Fibroblast of skin of scalp (primary cell): ENCODE results near the gene MLIP.
A peak's percentile ranks its signal among the peaks of the same experiment; 100 is the strongest.

Experiments used
- DNase-seq: peaks from one replicate; pipeline ENCODE4 v3.0.0-alpha.2; 2013

MLIP gene

GRCh38 chr6:54096811-54097210 is 14.4 kb upstream of the MLIP start:
- DNase-seq: no peak

DNA sequence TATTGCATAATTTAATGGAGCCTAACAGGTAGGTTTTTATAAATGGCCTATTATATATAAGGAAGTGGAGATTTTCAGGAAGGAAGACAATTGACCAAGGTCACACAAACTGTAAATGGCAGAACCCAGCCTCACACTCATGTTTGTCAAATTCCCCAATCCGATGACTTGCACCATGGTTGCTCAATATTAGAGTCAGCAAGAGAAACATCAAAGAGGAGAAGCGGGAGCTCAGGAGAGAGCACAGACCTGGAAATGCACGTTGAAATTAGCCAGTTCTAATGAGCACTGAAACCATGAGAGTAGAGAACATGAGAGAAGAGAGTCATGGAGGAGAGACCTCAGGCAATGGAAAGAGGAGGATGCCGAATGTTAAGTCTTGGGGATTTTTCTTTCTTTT is 13.5 kb upstream of the MLIP start:
- DNase-seq: no peak

DNA sequence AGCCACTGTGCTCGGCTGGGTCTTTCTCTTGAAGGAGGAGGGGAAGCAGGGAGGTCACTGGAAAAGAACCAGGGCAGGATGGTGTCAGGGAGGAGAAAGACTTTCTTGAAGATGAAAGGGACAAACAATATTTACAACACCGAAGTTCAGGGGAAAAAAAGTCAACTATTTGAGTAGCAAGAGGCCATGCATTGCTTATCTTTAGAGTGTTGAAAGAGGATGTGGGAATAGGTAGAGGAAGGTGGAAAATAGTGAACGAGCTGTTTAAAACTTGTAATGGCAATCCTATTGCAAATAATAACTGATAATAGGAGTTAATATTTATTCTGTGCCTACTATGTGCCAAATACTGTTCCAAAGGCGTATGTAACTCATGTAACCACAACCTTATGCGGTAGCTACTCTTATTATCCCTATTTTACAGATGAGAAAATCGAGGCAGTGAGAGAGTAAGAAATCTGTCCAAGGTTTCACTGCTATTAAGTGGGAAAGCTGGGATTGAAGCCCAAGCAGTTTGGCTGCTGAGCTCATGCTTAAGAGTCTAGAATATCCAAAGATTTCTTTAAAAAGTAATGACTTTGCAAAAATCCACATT is 12.7 kb upstream of the MLIP start:
- no peak for DNase-seq

DNA sequence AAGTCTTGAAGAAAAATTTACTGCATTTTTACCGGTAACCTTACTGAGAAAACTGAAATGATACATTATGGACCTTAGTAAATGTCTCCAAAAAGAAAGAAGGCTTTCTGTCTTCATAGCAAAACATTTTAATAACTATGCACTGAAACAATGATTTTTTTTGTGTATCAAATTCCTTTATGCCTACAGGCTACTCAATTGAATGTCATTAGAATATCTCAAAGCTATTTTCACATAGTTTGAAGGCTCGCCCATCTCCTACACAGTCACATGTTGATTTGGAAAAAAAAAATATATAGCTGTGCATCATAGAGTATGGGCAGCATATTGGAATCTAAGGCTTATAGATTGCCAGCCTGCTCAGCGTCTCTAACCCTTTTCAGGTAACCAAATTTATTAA is 12.0 kb upstream of the MLIP start:
- no peak for DNase-seq

GRCh38 chr6:54100411-54101006 is 10.7 kb upstream of the MLIP start:
- DNase-seq: no peak

DNA sequence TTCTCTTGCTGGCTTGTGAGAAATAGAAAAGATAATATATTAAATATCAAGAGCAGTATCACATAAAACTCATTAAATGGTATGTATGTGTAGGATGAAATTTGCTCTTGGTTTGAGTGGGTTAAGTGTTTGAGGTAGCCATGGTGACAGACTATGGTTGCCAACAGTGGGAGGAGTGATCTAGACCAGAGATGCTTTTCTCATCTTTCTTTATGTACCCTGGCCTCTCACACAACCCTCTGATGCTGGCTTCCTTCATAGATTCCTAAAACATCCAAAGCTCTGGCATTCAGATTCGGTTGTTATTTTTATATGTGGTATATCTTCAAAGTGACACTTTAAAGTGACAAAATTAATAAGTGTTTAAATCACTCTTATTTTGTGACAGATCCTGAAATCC is 9.0 kb upstream of the MLIP start:
- no peak for DNase-seq

- no peak for DNase-seq
Observed at GRCh38 chr6:54103497-54103896, 7.7 kb upstream of the MLIP start.

DNA sequence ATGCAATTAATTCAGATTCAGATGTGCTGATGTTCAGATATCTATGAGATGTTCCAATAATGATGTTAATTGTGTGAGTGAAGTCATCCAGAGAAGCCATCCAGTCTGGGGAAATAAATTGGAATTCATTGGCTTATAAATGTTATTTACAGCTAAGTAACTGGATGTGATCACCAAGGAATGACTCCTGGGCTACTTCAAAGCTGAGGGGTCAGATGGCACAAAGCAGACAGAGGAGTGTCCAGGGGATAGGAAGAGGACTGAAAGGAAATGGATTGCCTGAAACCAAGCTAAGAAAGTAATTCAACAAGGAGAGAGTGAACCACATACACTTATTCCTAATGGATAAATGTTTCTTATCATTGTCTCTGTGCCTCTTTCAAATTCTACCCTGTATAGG is 4.5 kb upstream of the MLIP start:
- DNase-seq: no peak

GRCh38 chr6:54107470-54108090 is 3.7 kb upstream of the MLIP start:
- no peak for DNase-seq

- no peak for DNase-seq
Observed at GRCh38 chr6:54108271-54108670, 3.0 kb upstream of the MLIP start.

DNA sequence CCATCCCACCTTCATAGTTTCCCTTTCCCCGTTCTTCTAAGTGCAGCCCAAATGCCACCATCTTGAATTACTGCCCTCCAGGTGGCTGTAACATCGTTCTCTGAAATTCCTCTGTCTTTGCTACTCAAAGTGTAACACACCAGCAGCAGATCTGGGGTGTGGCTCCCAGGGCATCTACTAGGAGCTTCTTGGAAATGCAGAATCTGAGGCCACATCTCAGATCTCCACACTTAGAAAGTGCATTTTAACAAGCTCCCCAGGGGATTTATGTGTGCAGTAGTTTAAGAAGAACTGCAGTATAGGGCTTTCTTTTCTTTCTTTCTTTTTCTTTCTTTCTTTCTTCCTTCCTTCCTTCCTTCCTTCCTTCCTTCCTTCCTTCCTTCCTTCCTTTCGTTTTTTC is 1.7 kb upstream of the MLIP start:
- no peak for DNase-seq

DNA sequence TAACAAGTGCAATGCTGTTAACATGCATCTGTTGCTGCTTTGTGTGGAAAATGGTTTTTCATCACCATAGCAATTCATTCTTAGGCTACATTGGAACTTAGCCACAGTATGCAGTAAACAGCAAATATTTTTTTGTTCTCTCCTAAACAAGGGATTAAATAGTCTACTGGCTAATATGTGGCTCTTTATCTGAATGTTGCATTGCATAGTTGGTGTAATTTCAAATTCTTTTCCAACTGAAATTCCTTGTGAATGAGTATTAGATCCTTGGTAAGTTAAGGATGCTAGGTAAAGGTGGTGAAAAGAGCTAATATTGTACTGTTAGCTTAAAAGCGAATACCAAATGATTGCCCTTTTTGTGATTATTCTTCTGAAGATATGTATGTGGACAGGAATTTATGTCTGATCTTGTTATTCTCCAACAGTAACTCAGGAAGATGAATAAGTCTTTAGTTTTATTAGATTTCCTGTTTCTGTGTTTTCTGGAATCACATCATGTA is 958 bp downstream of the MLIP start:
- DNase-seq: no peak

DNA sequence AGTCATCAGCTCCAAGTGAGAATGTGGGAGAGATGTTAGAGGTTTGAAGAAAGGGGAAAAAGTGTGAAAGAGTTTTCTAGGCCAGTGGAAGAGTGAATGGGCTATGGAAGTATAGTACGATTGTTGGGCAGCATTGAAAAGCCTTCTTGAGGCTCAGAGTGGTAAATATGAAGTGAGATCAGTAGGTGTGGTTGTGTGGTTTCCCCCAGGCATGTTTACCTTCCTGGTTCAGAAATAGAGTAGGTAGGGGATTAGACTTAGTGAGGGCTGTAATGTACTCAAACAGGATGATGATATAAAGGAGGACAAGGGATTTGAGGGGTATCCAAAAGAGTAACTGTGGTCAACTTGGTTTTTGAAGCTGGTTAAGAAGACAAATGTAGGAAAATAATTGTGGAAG is 3.7 kb downstream of the MLIP start:
- no peak for DNase-seq

GRCh38 chr6:54115966-54116365 is 4.7 kb downstream of the MLIP start:
- no peak for DNase-seq

GRCh38 chr6:54118117-54118516 is 6.9 kb downstream of the MLIP start:
- no peak for DNase-seq

DNA sequence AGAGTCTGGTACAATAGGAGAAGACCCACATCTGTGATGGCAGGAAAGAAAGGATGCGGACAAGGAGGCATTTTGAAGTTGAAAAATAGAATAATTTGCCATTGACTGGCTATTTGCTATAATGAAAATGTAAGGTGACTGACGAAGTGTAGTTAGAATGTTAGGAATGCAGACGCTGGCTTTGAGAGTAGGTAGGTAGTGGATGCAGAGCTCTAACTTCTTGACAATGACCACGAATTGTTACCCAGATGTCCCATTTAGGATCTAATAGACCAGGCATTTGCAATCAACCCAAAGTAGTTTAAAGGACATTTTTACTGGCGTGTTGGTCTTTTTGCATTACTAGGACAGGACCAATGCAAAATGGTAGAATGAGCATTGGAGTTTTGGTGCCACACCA is 14.2 kb downstream of the MLIP start:
- DNase-seq: no peak

- DNase-seq: no peak
Observed at GRCh38 chr6:54130179-54130578, 18.9 kb downstream of the MLIP start.

DNA sequence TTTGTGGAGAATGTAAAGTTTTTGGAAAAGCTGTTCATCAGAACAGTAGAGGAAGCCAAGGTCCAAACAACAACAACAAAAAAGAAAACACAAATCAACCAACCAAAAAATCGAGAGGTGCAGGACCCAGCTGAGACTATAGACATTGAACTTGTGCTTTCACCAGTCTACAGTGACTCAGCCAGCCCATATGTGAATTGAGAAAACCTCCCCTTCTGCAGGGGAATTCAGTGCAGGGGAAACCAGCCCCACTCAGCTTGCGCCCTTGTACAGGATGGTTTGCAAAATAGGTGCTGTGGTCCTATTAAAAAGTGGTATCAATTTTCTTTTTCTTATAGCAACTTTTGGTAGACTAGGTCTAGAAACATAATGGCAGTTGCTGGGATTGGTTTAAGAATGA is 21.3 kb downstream of the MLIP start:
- no peak for DNase-seq

DNA sequence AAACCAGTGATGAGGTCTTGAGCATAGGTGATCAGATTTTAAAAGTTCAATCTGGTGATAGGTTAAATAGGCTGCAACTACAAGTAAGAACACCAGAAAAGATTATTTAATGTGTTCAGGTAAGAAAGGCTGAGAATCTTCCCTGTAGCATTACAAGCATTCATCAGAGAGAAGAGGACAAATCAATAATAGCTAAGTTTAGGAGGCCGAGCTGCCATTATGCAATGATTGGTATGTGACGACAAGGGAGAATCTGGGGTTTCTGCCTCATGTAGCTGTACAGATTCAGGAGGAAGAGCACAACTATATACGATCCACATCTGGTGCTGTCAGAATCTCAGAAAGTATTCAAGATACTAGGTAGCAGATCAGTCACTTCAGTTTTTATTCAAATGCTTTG is 21.9 kb downstream of the MLIP start:
- DNase-seq: no peak

- peak; percentile 7 for DNase-seq
Observed at GRCh38 chr6:54134935-54135334, 23.7 kb downstream of the MLIP start.

GRCh38 chr6:54135665-54136369 is 24.6 kb downstream of the MLIP start:
- DNase-seq: peak; percentile 83

- no peak for DNase-seq
Observed at GRCh38 chr6:54138795-54139194, 27.6 kb downstream of the MLIP start.

DNA sequence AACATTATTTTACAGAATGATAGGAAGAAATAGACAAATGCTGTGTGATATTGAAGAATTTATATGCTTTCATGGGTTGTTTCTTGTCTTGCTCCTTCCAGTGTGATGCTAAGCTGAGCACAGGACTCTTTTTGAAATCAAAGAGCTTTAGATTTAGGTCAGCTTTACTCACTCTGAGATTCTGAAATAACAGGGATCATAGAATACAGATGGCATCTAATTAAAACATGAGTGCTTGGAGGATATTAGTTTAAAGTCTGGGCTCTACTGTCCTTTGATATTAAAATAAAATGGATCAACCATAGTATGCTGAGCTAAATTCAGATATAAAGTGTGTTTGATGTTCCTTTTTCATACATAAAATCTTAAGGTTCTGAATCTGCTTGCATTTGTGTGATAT is 29.6 kb downstream of the MLIP start:
- DNase-seq: no peak
